ENCODE data around the gene TRIM44.

GRCh38 chr11:35839368-35840161 is 177.0 kb downstream of the TRIM44 start:
- TF ChIP-seq CTCF (IDR thresholded peaks at IDR 0.05) (no peak), ZFX (IDR thresholded peaks at IDR 0.05; ENCODE audit: borderline replicate concordance) (no peak)
